HAP-1 (cell line): ENCODE results near the gene NUP54.

Source experiments
- DNase-seq, 2 experiments: peaks; one replicate each; pipeline ENCODE4 v3.0.0-alpha.2; 2016 to 2020; ENCODE audit warnings: low spot score in 2 of 2
- H3K27me3 ChIP-seq: fragments of 250-450 bp; sonication (Bioruptor Pico); 2 replicates; pipeline ENCODE4 v1.5.1; 2020; ENCODE audit warnings: low read depth, mild to moderate bottlenecking, moderate library complexity
- H3K36me3 ChIP-seq: fragments of 250-450 bp; sonication (Bioruptor Pico); replicated peaks from 2 replicates; pipeline ENCODE4 v1.5.1; 2020; ENCODE audit warnings: mild to moderate bottlenecking
- H3K4me1 ChIP-seq: fragments of 250-450 bp; sonication (Bioruptor Pico); 2 replicates; pipeline ENCODE4 v1.5.1; 2020; ENCODE audit warnings: mild to moderate bottlenecking
- H3K4me3 ChIP-seq: fragments of 250-450 bp; sonication (Bioruptor Pico); 2 replicates; pipeline ENCODE4 v1.5.1; 2020; ENCODE audit warnings: mild to moderate bottlenecking, moderate library complexity
- H3K9me3 ChIP-seq: fragments of 250-450 bp; sonication (Bioruptor Pico); 2 replicates; pipeline ENCODE4 v1.5.1; 2020; ENCODE audit warnings: mild to moderate bottlenecking, moderate library complexity
- in situ Hi-C: fragments of 300-500 bp; cut with MboI; formaldehyde crosslinking; loops from 3 replicates; pipeline ENCODE4 v1.14.3; 2020; ENCODE audit warnings: low sequenced_read_pairs, inconsistent platforms, mixed read lengths

NUP54 gene

DNA sequence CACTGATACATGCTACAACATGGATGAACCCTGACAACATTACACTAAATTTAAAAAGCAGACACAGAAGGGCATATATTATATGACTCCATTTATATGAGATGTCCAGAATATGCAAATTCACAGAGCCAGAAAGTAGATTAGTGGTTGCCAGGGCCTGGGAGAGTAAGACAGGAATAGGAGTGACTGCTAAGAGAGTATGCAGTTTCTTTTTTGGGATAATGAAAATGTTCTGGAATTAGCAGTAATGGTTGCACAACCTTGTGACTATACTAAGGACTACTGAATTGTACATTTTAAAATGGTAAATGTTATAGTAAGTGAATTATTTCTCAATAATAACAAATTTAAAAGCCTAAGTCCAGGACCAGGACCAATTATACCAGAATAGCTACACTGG lies 29.5 kb upstream of the NUP54 start:
- no peak for DNase-seq
- in situ Hi-C loops, result loop anchor here (25.0 kb wide), 1 partner anchor 585 kb away; no protein-coding TSS in a partner anchor
- H3K27me3 ChIP-seq, result no peaks in the 10 kb centered on the region
- no peak overlapping the region for H3K4me3 ChIP-seq
- H3K36me3 ChIP-seq, result no peaks in the 10 kb centered on the region; the same call in 1 of the 2 replicates
- H3K4me1 ChIP-seq, result no peaks in the 10 kb centered on the region
- H3K9me3 ChIP-seq, result no peaks in the 10 kb centered on the region

GRCh38 chr4:76175336-76175735 lies 27.1 kb upstream of the NUP54 start:
- no peak for DNase-seq
- in situ Hi-C loops, result loop anchor here (25.0 kb wide), 1 partner anchor 587 kb away; no protein-coding TSS in a partner anchor
- Histone ChIP-seq H3K27me3 (no peaks in the 10 kb centered on the region), H3K4me1 (no peaks in the 10 kb centered on the region), H3K4me3 (no peak overlapping the region), H3K36me3 (no peaks in the 10 kb centered on the region; the same call in 1 of the 2 replicates), H3K9me3 (no peaks in the 10 kb centered on the region)

GRCh38 chr4:76174216-76174615 lies 26.0 kb upstream of the NUP54 start:
- Histone ChIP-seq H3K9me3 (no peaks in the 10 kb centered on the region), H3K4me1 (no peaks in the 10 kb centered on the region), H3K27me3 (no peaks in the 10 kb centered on the region), H3K4me3 (no peak overlapping the region), H3K36me3 (peaks cover 3% of the 10 kb centered on the region; the same call in 1 of the 2 replicates)
- no peak for DNase-seq
- in situ Hi-C loops, result no loop called here

DNA sequence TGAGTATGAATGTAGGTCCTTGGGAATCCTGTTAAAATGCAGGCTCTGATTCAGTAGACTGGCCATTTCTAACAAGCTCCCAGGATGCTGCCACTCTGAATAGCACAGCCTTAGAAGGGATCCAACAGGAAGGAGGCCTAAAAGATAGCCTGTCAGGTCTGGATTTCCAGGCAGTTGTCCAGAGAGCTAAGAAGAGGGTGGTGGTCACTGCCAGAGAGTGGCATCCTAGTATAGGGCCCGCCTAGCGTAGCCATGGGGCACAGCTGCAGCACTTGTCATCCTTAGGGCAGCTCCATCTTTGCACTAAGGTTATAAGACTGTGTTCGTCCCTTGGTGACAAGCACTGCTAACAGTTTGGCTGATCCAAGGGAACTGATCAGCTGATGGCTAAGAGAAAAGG lies 20.5 kb upstream of the NUP54 start:
- peaks cover 10% of the 10 kb centered on the region; the same call in 1 of the 2 replicates for H3K36me3 ChIP-seq
- no peak overlapping the region for H3K4me3 ChIP-seq
- no peaks in the 10 kb centered on the region for H3K27me3 ChIP-seq
- DNase-seq, result no peak
- in situ Hi-C loops, result no loop called here
- no peaks in the 10 kb centered on the region for H3K4me1 ChIP-seq
- no peaks in the 10 kb centered on the region for H3K9me3 ChIP-seq

- Histone ChIP-seq H3K27me3 (no peaks in the 10 kb centered on the region), H3K36me3 (peaks cover 10% of the 10 kb centered on the region; the same call in 1 of the 2 replicates)
- in situ Hi-C loops, result no loop called here
These were observed 18.3 kb upstream of the NUP54 start for GRCh38 chr4:76166480-76166879.

DNA sequence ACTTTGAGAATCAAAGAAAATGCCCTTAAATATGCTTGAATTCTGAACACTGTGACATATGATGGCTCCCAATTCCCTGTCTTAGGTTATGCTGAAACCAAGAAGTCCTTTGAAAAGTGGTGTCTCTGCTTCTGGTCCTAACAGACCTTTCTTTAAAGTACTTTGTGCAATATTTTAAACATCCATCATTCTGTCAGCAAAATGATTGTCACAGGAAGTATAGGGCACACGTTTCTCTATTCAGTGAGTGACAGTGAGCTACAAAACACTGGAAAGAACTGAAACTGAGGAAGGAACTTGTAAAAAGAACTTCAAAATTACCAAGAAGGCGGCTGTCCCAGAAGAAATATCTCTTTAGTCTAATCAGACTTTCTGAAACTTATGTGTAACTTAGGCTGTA lies 12.2 kb upstream of the NUP54 start:
- no peaks in the 10 kb centered on the region for H3K36me3 ChIP-seq
- no peaks in the 10 kb centered on the region for H3K9me3 ChIP-seq
- no peaks in the 10 kb centered on the region for H3K27me3 ChIP-seq
- no peaks in the 10 kb centered on the region for H3K4me1 ChIP-seq
- in situ Hi-C loops, result no loop called here
- no peak overlapping the region for H3K4me3 ChIP-seq
- no peak for DNase-seq

More at GRCh38 chr4:76166480-76166879, 18.3 kb upstream of the NUP54 start:
- DNase-seq, result no peak
- H3K9me3 ChIP-seq, result no peaks in the 10 kb centered on the region
- no peak overlapping the region for H3K4me3 ChIP-seq
- H3K4me1 ChIP-seq, result no peaks in the 10 kb centered on the region

DNA sequence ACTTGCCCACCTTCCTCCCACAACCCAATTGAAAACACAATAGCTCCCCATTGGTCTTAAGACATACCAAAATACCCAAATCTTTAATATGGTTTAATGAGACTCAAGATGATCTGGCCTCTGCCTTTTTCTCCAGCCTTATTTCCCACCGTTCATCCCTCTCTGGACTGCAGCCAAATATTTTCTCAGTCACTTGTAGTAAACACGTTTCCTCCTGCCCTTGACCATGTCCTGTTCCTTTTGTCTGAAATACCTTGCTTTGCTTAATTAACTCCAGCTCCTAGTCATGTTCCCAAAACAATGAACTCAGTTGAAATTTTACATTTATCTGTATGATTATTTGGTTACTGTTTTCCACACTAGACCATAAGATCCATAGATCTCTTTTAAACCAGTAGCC lies 8.4 kb upstream of the NUP54 start:
- Histone ChIP-seq H3K36me3 (no peaks in the 10 kb centered on the region), H3K4me1 (no peaks in the 10 kb centered on the region), H3K9me3 (no peaks in the 10 kb centered on the region), H3K27me3 (no peaks in the 10 kb centered on the region), H3K4me3 (no peak overlapping the region)
- no peak for DNase-seq
- in situ Hi-C loops, result no loop called here

DNA sequence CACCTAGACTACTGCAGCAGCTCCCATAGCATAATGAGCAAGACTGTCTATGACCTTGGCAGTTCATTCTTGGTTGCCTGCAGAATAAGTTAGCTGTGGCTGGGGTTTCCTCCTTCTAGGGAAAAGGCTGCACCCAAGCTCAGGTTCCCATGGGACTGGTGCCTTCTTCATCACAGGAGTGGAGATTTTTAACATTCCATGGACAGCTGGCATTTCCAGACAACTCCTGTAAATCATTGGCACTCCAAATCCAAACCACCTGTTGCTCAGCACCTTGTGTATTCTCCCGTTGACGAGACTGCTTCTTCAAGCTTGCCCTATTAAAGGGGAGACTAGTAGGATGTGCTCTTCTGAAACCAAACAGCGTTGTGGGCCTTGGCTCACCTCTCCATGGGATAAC lies 7.8 kb upstream of the NUP54 start:
- in situ Hi-C loops, result no loop called here
- Histone ChIP-seq H3K27me3 (no peaks in the 10 kb centered on the region), H3K9me3 (no peaks in the 10 kb centered on the region), H3K4me1 (no peaks in the 10 kb centered on the region), H3K4me3 (no peak overlapping the region), H3K36me3 (no peaks in the 10 kb centered on the region)
- DNase-seq, result no peak

GRCh38 chr4:76153356-76153755 lies 5.2 kb upstream of the NUP54 start:
- in situ Hi-C loops, result no loop called here
- H3K4me1 ChIP-seq, result 0 out of 2 replicates have a peak, but pooled peaks cover 5% of the 10 kb centered on the region
- H3K4me3 ChIP-seq, result no peak overlapping the region
- no peak for DNase-seq
- H3K36me3 ChIP-seq, result no peaks in the 10 kb centered on the region; the same call in 1 of the 2 replicates
- no peaks in the 10 kb centered on the region for H3K9me3 ChIP-seq
- no peaks in the 10 kb centered on the region for H3K27me3 ChIP-seq

DNA sequence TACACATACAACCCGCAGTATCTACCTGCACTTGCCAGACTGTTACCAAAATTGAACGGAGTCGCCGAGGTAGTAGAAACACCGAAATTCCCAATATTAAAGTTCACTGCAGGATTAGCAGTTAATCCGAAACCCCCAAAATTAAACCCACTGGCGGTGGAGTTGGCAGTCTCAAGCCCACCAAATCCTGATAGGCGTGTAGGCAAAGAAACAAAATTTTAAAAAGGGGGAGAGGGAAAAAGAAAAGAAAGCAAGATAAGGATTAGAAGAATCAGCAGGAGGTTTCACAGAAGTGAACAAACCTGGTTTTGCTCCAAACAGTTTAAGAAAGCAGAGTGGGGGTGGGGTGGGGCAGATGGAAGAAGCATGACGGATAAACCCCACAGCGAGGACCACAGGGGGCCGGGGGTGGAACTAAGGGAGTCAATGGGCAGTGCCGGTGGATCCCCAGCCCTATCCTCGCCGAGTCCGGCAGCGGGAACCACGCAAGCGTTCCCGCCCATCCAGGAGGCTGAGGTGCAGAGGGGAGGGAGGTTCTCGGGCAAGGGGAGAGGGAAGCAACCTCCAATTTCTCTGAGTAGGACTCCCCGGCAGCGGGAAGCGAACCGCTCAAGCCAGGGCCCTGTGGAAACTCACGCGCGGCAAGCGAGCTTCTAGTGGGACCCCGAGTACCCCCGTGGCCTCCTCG lies 599 bp downstream of the NUP54 start:
- in situ Hi-C loops, result no loop called here
- Histone ChIP-seq H3K27me3 (no peaks in the 10 kb centered on the region), H3K4me3 (peak overlapping the region; percentile 99), H3K36me3 (peaks cover 12% of the 10 kb centered on the region), H3K4me1 (0 out of 2 replicates have a peak, but pooled peaks cover 11% of the 10 kb centered on the region), H3K9me3 (no peaks in the 10 kb centered on the region)
- peak; percentile 85 to 89 for DNase-seq

DNA sequence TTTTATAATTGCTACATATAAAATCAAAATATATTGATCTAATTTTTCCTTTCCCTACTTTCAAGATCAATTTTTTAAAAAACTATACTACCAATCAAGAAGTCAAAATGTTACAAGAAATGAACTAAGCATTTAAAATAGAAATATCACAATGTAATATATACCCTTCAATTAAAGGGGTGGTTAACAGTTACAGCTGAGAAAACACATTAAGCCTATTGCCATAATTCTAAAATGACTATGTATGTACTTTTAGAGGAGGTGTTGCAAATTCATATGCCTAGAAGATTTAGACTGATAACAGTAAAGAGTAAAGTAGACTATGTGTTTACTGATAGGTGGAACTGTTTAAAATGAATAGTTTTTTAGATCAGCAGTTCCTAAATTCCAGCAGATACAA lies 3.7 kb downstream of the NUP54 start:
- DNase-seq, result no peak
- H3K27me3 ChIP-seq, result no peaks in the 10 kb centered on the region
- H3K36me3 ChIP-seq, result peaks cover 36% of the 10 kb centered on the region
- H3K4me1 ChIP-seq, result 0 out of 2 replicates have a peak, but pooled peaks cover 11% of the 10 kb centered on the region
- no peaks in the 10 kb centered on the region for H3K9me3 ChIP-seq
- in situ Hi-C loops, result no loop called here
- H3K4me3 ChIP-seq, result no peak overlapping the region

- Histone ChIP-seq H3K36me3 (peaks cover 50% of the 10 kb centered on the region), H3K9me3 (no peaks in the 10 kb centered on the region), H3K4me1 (0 out of 2 replicates have a peak, but pooled peaks cover 4% of the 10 kb centered on the region), H3K4me3 (no peak overlapping the region), H3K27me3 (no peaks in the 10 kb centered on the region)
- in situ Hi-C loops, result no loop called here
- no peak for DNase-seq
These were observed 7.0 kb downstream of the NUP54 start for GRCh38 chr4:76141241-76141640.

- H3K36me3 ChIP-seq, result peaks cover 33% of the 10 kb centered on the region
- in situ Hi-C loops, result no loop called here
- no peaks in the 10 kb centered on the region for H3K9me3 ChIP-seq
- no peaks in the 10 kb centered on the region for H3K4me1 ChIP-seq
- H3K4me3 ChIP-seq, result no peak overlapping the region
- H3K27me3 ChIP-seq, result no peaks in the 10 kb centered on the region
- DNase-seq, result no peak
These were observed 20.4 kb downstream of the NUP54 start for GRCh38 chr4:76127754-76128153.

DNA sequence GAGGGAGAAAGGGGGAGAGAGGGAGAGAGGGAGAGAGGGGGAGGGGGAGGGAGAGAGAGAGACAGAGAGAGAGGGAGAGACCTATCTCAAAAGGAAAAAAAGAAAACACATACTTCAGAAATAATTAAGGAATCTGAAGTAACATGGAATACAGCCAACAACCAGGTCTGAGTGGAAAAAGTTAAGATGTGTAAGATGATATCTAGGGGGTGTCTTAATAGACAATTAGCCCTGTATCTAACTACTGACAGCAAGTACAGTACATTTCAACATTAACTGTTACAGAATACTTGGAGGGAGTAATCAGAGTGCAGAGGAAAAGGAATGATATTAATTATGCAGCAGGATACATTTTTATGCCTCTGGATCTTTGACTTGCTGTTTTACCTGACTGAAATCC lies 22.4 kb downstream of the NUP54 start:
- in situ Hi-C loops, result no loop called here
- H3K36me3 ChIP-seq, result peaks cover 48% of the 10 kb centered on the region

More for the DNA sequence above, 22.4 kb downstream of the NUP54 start:
- Histone ChIP-seq H3K9me3 (no peaks in the 10 kb centered on the region), H3K27me3 (no peaks in the 10 kb centered on the region), H3K4me1 (no peaks in the 10 kb centered on the region), H3K4me3 (no peak overlapping the region)
- DNase-seq, result no peak
